ENCODE data around the gene PROZ.

GRCh38 chr13:113210833-113211232, 52.4 kb downstream of the PROZ start:
- TF ChIP-seq CTCF (IDR thresholded peaks at IDR 0.05; ENCODE audit: low read length) = no peak
- TF ChIP-seq EZH2 (optimal IDR thresholded peaks at IDR 0.05; ENCODE audit: low read depth, low read length) = no peak

All from MM.1S (cell line).